SK-N-SH treated with all-trans-retinoic acid at 6 μM for 48 hours (cell line): ENCODE measurements around the gene SLC37A2.
A peak's percentile ranks its signal among the peaks of the same experiment; 100 is the strongest.
"Not testable (repeated sequence)": the region's sequence is repeated elsewhere in the genome, so short reads cannot be mapped to it uniquely, and the experiment has no call there.

Source experiments
- ATAC-seq: fragments of 200-7000 bp; cut with Tn5 transposase; 3 replicates; pipeline ENCODE4 v1.9.1; 2020; ENCODE audit warnings: mild to moderate bottlenecking, moderate library complexity
- ARNTL ChIP-seq: fragments of 450-650 bp; formaldehyde crosslinking; IDR thresholded peaks from 2 replicates; pipeline ENCODE4 v1.5.0; 2020; ENCODE audit warnings: low read depth, mild to moderate bottlenecking, moderate library complexity, borderline replicate concordance
- BACH2 ChIP-seq: fragments of 250-450 bp; sonication (Bioruptor Pico); IDR thresholded peaks from 2 replicates; pipeline ENCODE4 v1.9.0; 2021; ENCODE audit warnings: mild to moderate bottlenecking, borderline replicate concordance
- CREB5 ChIP-seq: fragments of 250-450 bp; sonication (Bioruptor Pico); IDR thresholded peaks from 2 replicates; pipeline ENCODE4 v1.5.1; 2020; ENCODE audit warnings: low read depth, mild to moderate bottlenecking, moderate library complexity
- CSDC2 ChIP-seq: fragments of 250-450 bp; sonication (Bioruptor Pico); IDR thresholded peaks from 2 replicates; pipeline ENCODE4 v1.5.0; 2020; ENCODE audit warnings: mild to moderate bottlenecking, moderate library complexity
- ESRRG ChIP-seq: fragments of 250-450 bp; sonication (Bioruptor Pico); IDR thresholded peaks from 2 replicates; pipeline ENCODE4 v1.6.1; 2021; ENCODE audit warnings: mild to moderate bottlenecking
- GLIS3 ChIP-seq: fragments of 250-450 bp; sonication (Bioruptor Pico); IDR thresholded peaks from 2 replicates; pipeline ENCODE4 v1.5.0; 2020; ENCODE audit warnings: mild to moderate bottlenecking, moderate library complexity
- ISL1 ChIP-seq: fragments of 250-450 bp; sonication (Bioruptor Pico); IDR thresholded peaks from 2 replicates; pipeline ENCODE4 v2.1.2; 2022; ENCODE audit warnings: mild to moderate bottlenecking, moderate library complexity
- PATZ1 ChIP-seq: fragments of 250-450 bp; sonication (Bioruptor Pico); IDR thresholded peaks from 2 replicates; pipeline ENCODE4 v1.8.0; 2020; ENCODE audit warnings: mild to moderate bottlenecking, moderate library complexity, borderline replicate concordance
- POU6F1 ChIP-seq: fragments of 250-450 bp; sonication (Bioruptor Pico); IDR thresholded peaks from 2 replicates; pipeline ENCODE4 v1.8.0; 2021; ENCODE audit warnings: low read depth, mild to moderate bottlenecking, moderate library complexity, borderline replicate concordance
- PPARA ChIP-seq: fragments of 250-450 bp; sonication (Bioruptor Pico); IDR thresholded peaks from 2 replicates; pipeline ENCODE4 v1.5.0; 2020; ENCODE audit warnings: mild to moderate bottlenecking, borderline replicate concordance
- RARB ChIP-seq: fragments of 250-450 bp; sonication (Bioruptor Pico); IDR thresholded peaks from 2 replicates; pipeline ENCODE4 v1.8.0; 2021; ENCODE audit warnings: mild to moderate bottlenecking, moderate library complexity
- SNAI2 ChIP-seq: fragments of 250-450 bp; sonication (Bioruptor Pico); IDR thresholded peaks from 2 replicates; pipeline ENCODE4 v1.5.0; 2020; ENCODE audit warnings: mild to moderate bottlenecking, moderate library complexity
- TCF4 ChIP-seq: fragments of 250-450 bp; sonication (Bioruptor Pico); IDR thresholded peaks from 2 replicates; pipeline ENCODE4 v1.8.0; 2021; ENCODE audit warnings: mild to moderate bottlenecking, moderate library complexity, borderline replicate concordance
- TOX ChIP-seq: fragments of 250-450 bp; sonication (Bioruptor Pico); IDR thresholded peaks from 2 replicates; pipeline ENCODE4 v1.8.0; 2021; ENCODE audit warnings: mild to moderate bottlenecking, moderate library complexity, borderline replicate concordance
- TSHZ2 ChIP-seq: fragments of 250-450 bp; sonication (Bioruptor Pico); IDR thresholded peaks from 2 replicates; pipeline ENCODE4 v1.5.0; 2020; ENCODE audit warnings: mild to moderate bottlenecking, moderate library complexity
- ZC3H10 ChIP-seq: fragments of 250-450 bp; sonication (Bioruptor Pico); IDR thresholded peaks from 2 replicates; pipeline ENCODE4 v1.5.1; 2021; ENCODE audit warnings: mild to moderate bottlenecking, moderate library complexity
- ZFP3 ChIP-seq: fragments of 250-450 bp; sonication (Bioruptor Pico); IDR thresholded peaks from 2 replicates; pipeline ENCODE4 v1.5.0; 2020; ENCODE audit warnings: mild to moderate bottlenecking, moderate library complexity
- ZNF565 ChIP-seq: fragments of 450-650 bp; formaldehyde crosslinking; conservative IDR thresholded peaks from 2 replicates; pipeline ENCODE4 v1.5.0; 2020; ENCODE audit warnings: low read depth, mild to moderate bottlenecking, moderate library complexity
- ZNF70 ChIP-seq: fragments of 450-650 bp; formaldehyde crosslinking; IDR thresholded peaks from 2 replicates; pipeline ENCODE4 v1.5.0; 2020; ENCODE audit warnings: mild to moderate bottlenecking, moderate library complexity
- ZNF8 ChIP-seq: fragments of 450-650 bp; formaldehyde crosslinking; IDR thresholded peaks from 2 replicates; pipeline ENCODE4 v1.5.0; 2020; ENCODE audit warnings: mild to moderate bottlenecking, moderate library complexity

SLC37A2 gene

GRCh38 chr11:125020342-125020741 is 42.8 kb upstream of the SLC37A2 start:
- no peak for ATAC-seq
- TF ChIP-seq RARB (CRISPR knock-in tag), result no peak

- TF ChIP-seq ZFP3 (CRISPR knock-in tag) (no peak), BACH2 (CRISPR knock-in tag) (no peak), ZNF565 (CRISPR knock-in tag) (no peak), TCF4 (CRISPR knock-in tag) (no peak), PPARA (CRISPR knock-in tag) (no peak), ESRRG (CRISPR knock-in tag) (no peak), TOX (CRISPR knock-in tag) (no peak), SNAI2 (CRISPR knock-in tag) (no peak), POU6F1 (no peak)
- TF ChIP-seq, all 23 proteins: peak for 0
- no peak for ATAC-seq
These were observed 40.6 kb upstream of the SLC37A2 start for GRCh38 chr11:125022551-125022950.

- no peak for ATAC-seq
- TF ChIP-seq SNAI2 (CRISPR knock-in tag) (no peak), BACH2 (CRISPR knock-in tag) (no peak), ZC3H10 (CRISPR knock-in tag) (no peak), POU6F1 (no peak), ISL1 (no peak), TOX (CRISPR knock-in tag) (no peak), TCF4 (CRISPR knock-in tag) (no peak), PATZ1 (CRISPR knock-in tag) (no peak), ARNTL (CRISPR knock-in tag) (no peak), CREB5 (CRISPR knock-in tag) (no peak), TSHZ2 (CRISPR knock-in tag) (no peak)
- TF ChIP-seq, all 23 proteins: peak for 0
These were observed 37.1 kb upstream of the SLC37A2 start for GRCh38 chr11:125025968-125026367.

- ATAC-seq, result not testable (repeated sequence)
These were observed 33.7 kb upstream of the SLC37A2 start for GRCh38 chr11:125029431-125029830.

- ATAC-seq, result peak; percentile 91
- TF ChIP-seq ZNF70, result no peak
- no peak for TF ChIP-seq CSDC2 (CRISPR knock-in tag)
- no peak for TF ChIP-seq ZFP3 (CRISPR knock-in tag)
- TF ChIP-seq BACH2 (CRISPR knock-in tag), result no peak
- no peak for TF ChIP-seq PPARA (CRISPR knock-in tag)
- TF ChIP-seq TCF4 (CRISPR knock-in tag), result no peak
- no peak for TF ChIP-seq RARB (CRISPR knock-in tag)
- no peak for TF ChIP-seq POU6F1
- no peak for TF ChIP-seq GLIS3 (CRISPR knock-in tag)
- no peak for TF ChIP-seq ZNF565 (CRISPR knock-in tag)
- no peak for TF ChIP-seq TSHZ2 (CRISPR knock-in tag)
- no peak for TF ChIP-seq ZNF8
These were observed 26.2 kb upstream of the SLC37A2 start for GRCh38 chr11:125036933-125037332.
